Tongue (tissue), 2 donors: ENCODE measurements around the gene DENND2D. TPM values are rescaled to one million over a fixed set of nuclear protein-coding genes. Genes with fewer than 3 reads are reported as not detected.

Experiments
- DNase-seq: peaks from one replicate; pipeline ENCODE4 v3.0.0-alpha.2; 2015
- total RNA-seq: library from RNA; depleted of rRNA; stranded (reverse); fragments of >200 nt; gene quantifications from one replicate; pipeline ENCODE4 v1.2.3, GENCODE V29; 2014

Gene DENND2D
- 12.0 TPM for total RNA-seq

DNA sequence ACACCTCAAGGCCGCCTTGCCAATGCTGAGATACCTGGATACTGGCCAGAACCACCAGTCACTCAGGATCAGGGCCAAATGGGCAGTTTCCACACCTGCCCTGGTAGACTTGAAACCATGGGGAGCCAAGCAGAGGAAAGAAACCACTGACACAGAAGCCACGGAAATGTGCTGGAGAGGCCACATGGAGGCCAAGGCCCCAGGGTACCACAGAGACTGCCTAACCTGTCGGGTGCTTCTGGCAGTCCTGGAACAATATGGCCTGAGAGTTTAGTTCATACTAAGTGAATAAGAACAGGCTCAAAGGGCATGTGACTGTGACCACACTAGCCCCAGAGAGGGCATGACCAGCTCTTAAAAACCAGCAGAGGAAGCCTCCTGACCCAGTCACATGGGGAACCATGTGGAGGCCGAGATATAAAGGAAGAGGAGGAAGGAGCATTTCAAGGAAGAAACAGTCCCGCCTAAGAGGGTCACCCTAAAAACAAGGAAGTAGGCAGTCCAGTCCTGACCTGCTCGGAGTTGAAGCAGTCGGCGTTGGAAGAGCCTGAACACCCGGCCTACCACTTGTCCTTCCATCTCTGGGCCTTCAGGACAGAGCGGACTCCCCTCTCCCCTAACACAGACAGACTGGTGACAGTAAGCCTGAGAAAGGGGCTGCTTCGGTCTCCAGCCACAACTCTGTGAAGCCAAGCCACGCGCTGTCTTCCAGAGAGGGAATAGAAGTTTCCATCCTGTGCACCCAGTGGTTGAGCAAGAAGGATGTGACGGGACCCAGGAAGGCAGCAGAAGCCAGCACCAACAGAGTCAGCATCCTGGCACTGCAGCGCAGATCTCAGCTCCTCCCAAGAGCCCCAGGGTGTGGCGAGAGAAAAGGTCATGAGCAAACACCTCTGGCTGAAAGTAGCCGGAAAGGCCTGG lies at the start of gene DENND2D:
DENND2D (minus strand) TSS at position 766 of the 921 bp plus-strand sequence; CDS start at position 579, 187 bp downstream.
- DNase-seq: no peak

- no peak for DNase-seq
Measured at GRCh38 chr1:111249960-111250359, 49.5 kb upstream of the DENND2D start.

DNA sequence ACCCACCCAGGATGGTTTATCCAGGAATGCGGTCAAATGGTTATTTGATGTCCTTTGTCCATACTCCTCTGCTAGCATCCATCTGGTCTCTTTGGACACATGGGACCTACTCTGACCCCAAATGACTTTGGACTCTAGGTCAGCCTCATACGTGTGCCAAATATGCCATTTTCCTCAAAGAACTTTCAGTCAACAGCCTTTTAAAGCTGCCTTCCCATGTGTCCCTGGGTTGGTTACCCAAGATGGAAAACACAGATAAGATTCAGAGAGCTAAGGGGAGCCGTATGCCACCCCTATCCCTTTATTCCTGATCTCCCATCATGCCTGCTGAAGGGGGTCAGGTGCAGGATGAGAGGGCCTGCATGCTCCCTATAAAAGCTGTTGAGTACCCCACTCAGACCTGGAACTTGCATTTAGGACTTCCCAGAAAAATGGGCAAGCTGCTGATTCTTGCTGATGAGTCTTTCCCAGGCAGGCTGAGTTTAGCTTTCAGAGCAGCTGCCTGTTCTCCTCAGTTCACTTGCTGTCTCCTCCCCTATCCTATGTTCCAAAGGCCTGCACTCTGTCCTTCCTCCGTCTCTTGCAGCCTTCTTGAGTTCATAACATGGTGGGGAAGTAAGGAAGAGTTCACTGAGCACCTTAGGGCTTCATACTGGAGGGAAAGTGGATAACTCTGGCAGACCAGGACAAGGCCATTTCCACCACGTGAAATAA lies 46.8 kb upstream of the DENND2D start:
- no peak for DNase-seq

GRCh38 chr1:111242805-111243523 lies 42.5 kb upstream of the DENND2D start:
- no peak for DNase-seq

DNA sequence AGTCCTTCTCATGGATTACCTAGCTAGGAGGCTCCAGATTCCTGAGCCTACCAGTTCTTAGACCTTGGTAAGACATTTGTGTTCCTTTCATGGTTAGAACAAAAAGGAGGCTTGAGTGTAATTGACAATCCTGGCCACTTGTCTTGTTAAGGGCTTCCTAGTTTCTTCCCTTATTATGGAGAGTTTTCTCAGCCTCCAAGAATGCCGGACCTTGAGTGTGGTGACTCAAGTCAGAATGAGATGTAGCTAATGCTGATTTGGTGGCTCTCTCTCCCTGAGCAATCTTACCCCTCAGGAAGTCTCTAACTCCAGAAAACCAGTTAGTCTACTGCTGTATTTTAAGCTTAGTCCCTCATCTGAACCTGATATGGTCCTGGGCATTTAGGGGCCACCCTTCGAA lies 41.4 kb upstream of the DENND2D start:
- DNase-seq: no peak

DNA sequence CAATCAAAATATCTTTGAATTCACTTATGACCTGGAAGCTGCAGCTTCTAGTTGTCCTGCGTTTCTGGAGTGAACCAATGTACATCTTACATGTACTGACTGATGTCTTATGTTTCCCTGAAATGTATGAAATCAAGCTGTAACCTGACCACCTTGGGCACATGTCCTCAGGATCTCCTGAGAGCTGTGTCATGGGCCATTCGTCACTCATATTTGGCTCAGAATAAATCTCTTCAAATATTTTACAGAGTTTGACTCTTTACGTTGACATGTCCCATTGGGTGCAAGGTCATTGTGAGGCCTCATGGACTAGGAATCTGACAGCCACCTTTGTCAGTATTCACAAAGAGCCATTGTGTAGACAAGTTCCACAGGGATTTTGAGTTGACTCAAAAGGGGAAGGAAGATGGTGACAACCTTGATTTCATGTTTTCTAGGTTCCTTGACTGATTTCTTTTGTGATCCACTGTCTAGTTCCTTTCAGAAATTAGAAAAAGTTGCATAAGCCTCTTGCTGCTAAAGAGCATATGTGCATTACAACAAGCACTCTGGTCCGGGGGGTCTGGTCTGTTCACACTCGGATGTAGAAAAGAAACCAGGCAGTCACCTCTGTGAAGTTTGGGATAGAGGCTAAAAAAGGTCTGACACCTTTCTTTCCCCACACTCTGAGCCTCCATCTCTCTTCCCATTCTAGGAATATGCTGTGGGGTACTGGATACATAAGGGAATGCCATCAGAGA lies 37.8 kb upstream of the DENND2D start:
- no peak for DNase-seq

GRCh38 chr1:111236806-111237205 lies 36.4 kb upstream of the DENND2D start:
- no peak for DNase-seq

- no peak for DNase-seq
Measured at GRCh38 chr1:111236379-111236778, 35.9 kb upstream of the DENND2D start.

DNA sequence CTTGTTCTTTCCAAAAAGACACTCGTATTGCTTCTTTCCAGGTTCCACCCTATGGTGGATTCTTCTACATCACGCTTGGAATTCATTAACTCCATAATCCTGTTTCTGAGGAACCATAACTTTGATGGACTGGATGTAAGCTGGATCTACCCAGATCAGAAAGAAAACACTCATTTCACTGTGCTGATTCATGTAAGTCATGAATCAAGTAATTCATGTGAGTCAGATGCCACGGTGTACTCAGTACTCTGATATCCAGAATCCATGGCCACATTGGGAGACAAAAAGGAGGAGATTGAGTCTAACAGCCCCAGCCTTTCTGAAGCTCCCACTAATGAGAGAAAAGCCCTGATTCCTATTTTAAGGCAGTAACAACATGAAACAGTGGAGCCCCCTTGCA lies 34.4 kb upstream of the DENND2D start:
- DNase-seq: no peak

DNA sequence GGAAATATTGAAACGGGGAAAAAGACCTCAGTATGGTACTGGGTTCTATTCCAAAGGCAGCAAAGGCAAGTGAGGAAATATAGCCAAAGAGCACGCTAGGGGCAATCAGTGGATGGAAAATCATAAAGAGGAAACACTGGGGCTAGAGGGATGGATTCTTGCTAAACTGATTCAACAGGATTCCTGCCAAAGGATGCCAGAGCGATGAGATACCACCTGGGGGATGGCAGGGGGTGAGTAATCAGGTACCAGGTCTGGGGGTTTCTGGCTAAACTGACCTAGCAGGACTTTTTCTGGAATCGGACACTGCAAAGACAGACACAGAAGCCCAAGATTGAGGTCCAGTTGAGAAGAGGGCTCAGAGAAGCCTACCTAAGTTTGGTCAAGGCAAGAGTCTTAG lies 33.8 kb upstream of the DENND2D start:
- DNase-seq: no peak

GRCh38 chr1:111232134-111232533 lies 31.7 kb upstream of the DENND2D start:
- no peak for DNase-seq

DNA sequence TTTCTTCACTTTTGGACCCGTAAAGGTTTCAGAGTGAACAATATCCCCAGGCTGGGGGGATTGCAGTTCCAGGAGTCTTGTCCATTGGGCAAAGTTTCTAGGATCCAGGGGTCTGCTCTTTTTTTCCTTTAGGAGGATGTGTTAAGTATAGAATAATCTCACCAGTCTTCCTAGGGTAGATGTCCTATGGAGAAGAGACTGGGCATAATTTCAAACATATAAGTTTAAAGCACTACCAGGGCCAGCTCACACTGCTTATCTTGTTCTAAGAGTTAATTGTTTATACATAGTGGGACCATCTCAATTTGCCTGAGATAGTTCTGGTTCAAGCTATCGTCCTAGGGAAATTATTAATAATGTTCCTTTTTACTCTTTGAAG lies 28.3 kb upstream of the DENND2D start:
- DNase-seq: no peak

GRCh38 chr1:111227851-111228747 lies 27.7 kb upstream of the DENND2D start:
- DNase-seq: peak; percentile 56

DNA sequence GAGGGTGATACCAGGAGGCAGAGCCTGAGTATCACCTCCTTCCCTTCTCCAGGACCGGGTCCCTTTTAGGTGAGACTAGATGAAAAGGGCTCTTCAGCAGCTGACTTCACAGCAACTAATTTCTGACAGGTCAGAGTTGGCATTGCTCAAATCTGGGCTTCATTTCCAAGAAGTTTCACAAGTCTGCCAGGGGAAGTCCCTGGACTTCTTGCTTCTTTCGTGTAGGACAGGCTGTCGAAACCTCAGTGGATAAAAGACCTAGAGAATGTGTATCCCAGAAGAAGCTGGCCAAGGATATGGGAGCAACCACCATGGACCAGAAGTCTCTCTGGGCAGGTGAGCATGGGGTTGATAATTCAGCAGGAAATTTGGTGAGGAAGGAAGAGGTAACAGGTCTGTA lies 27.0 kb upstream of the DENND2D start, which contains the start of gene CHI3L2:
CHI3L2 (plus strand) TSS at position 280 of the 400 bp plus-strand sequence; CDS start at position 297, 17 bp downstream.
- DNase-seq: no peak

DNA sequence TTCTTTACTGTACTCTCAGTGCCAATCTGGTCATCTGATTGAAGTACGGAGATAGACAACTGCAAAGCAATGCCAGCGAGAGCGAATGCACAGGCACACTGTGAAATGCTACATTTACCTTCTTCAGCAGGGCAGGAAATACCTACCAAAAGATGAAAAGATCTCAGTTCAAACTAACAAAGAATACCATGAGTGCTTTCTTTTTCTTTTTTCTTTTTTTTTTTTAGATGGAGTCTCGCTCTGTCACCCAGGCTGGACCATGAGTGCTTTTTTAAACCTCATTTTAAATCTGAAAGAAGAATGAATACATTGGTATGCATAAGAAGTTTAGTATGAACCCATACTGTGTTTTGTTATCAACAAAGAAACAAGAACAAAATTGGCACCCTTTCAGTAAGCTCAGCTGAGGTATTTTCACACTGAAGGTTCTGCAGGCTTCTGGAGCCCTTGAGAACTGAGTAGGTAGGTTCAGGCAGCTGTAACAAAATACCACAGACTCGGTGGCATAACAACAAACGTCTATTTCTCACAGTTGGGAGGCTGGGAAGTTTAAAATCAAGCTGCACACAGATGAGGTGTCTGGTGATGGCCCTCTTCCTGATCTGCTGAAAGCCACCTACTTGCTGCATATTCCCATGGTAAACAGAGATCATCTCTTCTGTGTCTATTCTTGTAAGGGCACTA lies 25.4 kb upstream of the DENND2D start:
- DNase-seq: no peak

- no peak for DNase-seq
Measured at GRCh38 chr1:111225091-111225490, 24.6 kb upstream of the DENND2D start.

GRCh38 chr1:111223126-111223685 lies 22.8 kb upstream of the DENND2D start:
- DNase-seq: no peak

DNA sequence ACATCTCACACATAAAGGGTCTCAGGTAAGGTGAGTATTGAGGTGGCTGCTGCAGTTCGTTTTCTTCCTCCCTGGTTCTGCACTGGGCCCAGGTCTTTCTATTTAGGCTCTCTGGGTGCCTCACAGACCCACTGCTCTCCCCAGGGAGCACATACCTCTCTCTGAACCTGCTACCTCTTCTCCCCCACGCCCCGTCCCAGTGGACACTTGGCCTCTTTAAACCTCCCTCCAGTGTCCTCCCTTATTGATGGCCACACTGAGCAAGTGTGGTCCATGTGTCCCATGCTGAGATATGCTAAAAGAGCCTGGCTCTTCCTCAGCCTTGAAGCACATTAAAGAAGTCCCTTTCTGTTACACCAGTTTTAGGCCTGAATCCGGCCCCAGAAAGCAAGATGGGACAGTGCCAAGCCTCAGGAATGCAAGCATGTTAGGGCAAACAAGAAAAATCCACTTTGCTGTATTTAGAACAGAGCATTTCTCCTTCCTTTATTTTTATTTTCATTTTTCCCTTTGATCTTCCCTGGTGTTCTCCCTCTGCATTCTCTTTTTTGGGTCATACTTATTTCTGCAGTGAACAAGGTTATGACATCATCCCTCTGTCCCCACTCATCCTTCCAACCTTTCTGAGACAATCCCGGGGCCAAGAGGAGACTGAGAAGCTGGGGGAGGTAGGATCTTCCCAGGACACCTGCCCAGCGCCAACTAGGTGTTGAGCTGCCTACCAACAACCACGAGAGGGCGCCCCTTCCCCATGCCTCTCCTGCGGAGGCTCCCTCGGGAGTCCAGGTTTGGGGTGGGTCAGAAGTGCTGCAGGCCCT lies 22.1 kb upstream of the DENND2D start:
- DNase-seq: peak; percentile 75
